T1000 (cell line): ENCODE data around the gene RPL19.

ENCODE experiments used
- DNase-seq: peaks from one replicate; lab custom pipeline; 2025; ENCODE audit warnings: mixed read lengths; lab: John Stamatoyannopoulos, UW

The RPL19 gene

GRCh38 chr17:39173080-39173479 lies 27.0 kb upstream of the RPL19 start:
- no peak for DNase-seq

GRCh38 chr17:39173526-39174274 lies 26.4 kb upstream of the RPL19 start:
- no peak for DNase-seq

GRCh38 chr17:39174920-39175694 lies 25.0 kb upstream of the RPL19 start:
- DNase-seq = no peak

- no peak for DNase-seq
Observed at GRCh38 chr17:39175695-39176093, 24.4 kb upstream of the RPL19 start.

- DNase-seq = no peak
Observed at GRCh38 chr17:39177256-39177655, 22.8 kb upstream of the RPL19 start.

GRCh38 chr17:39178536-39178935 lies 21.5 kb upstream of the RPL19 start:
- DNase-seq = peak; percentile 25

- DNase-seq = no peak
Observed at GRCh38 chr17:39181303-39181702, 18.8 kb upstream of the RPL19 start.

- DNase-seq = no peak
Observed at GRCh38 chr17:39183045-39183444, 17.0 kb upstream of the RPL19 start.

GRCh38 chr17:39183720-39184119 lies 16.4 kb upstream of the RPL19 start:
- no peak for DNase-seq

- DNase-seq = no peak
Observed at GRCh38 chr17:39186481-39187002, 13.5 kb upstream of the RPL19 start.

GRCh38 chr17:39187152-39187830 lies 12.8 kb upstream of the RPL19 start:
- DNase-seq = no peak

GRCh38 chr17:39191750-39192510 lies 8.2 kb upstream of the RPL19 start:
- no peak for DNase-seq

GRCh38 chr17:39192901-39193300 lies 7.2 kb upstream of the RPL19 start:
- no peak for DNase-seq

- DNase-seq = no peak
Observed at GRCh38 chr17:39193346-39193745, 6.7 kb upstream of the RPL19 start.

- DNase-seq = no peak
Observed at GRCh38 chr17:39194089-39194984, 5.7 kb upstream of the RPL19 start.

- DNase-seq = no peak
Observed at GRCh38 chr17:39194985-39195524, 5.0 kb upstream of the RPL19 start.

GRCh38 chr17:39195568-39196160 lies 4.4 kb upstream of the RPL19 start:
- no peak for DNase-seq

GRCh38 chr17:39196241-39196807 lies 3.8 kb upstream of the RPL19 start:
- DNase-seq = no peak

GRCh38 chr17:39196808-39197291 lies 3.2 kb upstream of the RPL19 start:
- DNase-seq = no peak
